Vagina (tissue), 2 donors: ENCODE data around the gene NCOA4. TPM values are rescaled to one million over a fixed set of nuclear protein-coding genes. Genes with fewer than 3 reads are reported as not detected.

Experiments used
- DNase-seq, 2 donors: peaks; one replicate each; pipeline ENCODE4 v3.0.0-alpha.2; 2017; ENCODE audit errors: extremely low spot score in 2 of 2
- H3K27ac ChIP-seq: fragments of 200-600 bp; sonication (generic); one replicate; pipeline ENCODE4 v1.5.1; 2019
- H3K27me3 ChIP-seq: fragments of 200-600 bp; sonication (generic); one replicate; pipeline ENCODE4 v1.5.1; 2019
- H3K36me3 ChIP-seq, 2 donors: fragments of 200-600 bp; sonication (generic); one replicate each; pipeline ENCODE4 v1.5.1; 2017 to 2019
- H3K4me1 ChIP-seq: fragments of 200-600 bp; sonication (generic); one replicate; pipeline ENCODE4 v1.5.1; 2019
- H3K4me3 ChIP-seq, 2 donors: fragments of 200-600 bp; sonication (generic); 1 replicate in 1 of 2; 2 replicates in 1 of 2; pipeline ENCODE4 v1.5.1; 2016 to 2019
- H3K9me3 ChIP-seq: fragments of 200-600 bp; sonication (generic); one replicate; pipeline ENCODE4 v1.5.1; 2019
- POLR2A ChIP-seq, 2 donors: fragments of 450-650 bp; IDR thresholded peaks; one replicate each; pipeline ENCODE4 v1.6.1; 2017; ENCODE audit warnings: antibody characterized with exemption in 2 of 2, mild to moderate bottlenecking in 2 of 2, moderate library complexity in 2 of 2
- POLR2AphosphoS5 ChIP-seq, 2 donors: sonication (generic); formaldehyde crosslinking; IDR thresholded peaks; one replicate each; pipeline ENCODE4 v1.9.0; 2017; ENCODE audit warnings: antibody characterized with exemption in 2 of 2, mild to moderate bottlenecking in 2 of 2, low read depth in 1 of 2; ENCODE audit not compliant: insufficient read depth in 1 of 2
- intact Hi-C: fragments of 100-400 bp; cut with DNase I; formaldehyde crosslinking; loops from one replicate; pipeline ENCODE4 v1.15.1; 2023
- total RNA-seq: library from RNA; depleted of rRNA; stranded (reverse); fragments of >200 nt; gene quantifications from one replicate; pipeline ENCODE4 v1.2.3, GENCODE V29; 2016
- TF ChIP-seq, protein P1 (sequence below), 3 experiments: fragments of 450-650 bp in 2 of 3; fragments of 200-600 bp in 1 of 3; sonication (generic) in 1 of 3; IDR thresholded peaks; one replicate each; pipeline ENCODE4 v1.5.1; 2017 to 2019; ENCODE audit warnings: antibody characterized with exemption in 3 of 3, mild to moderate bottlenecking in 2 of 3, moderate library complexity in 2 of 3

Gene NCOA4
- total RNA-seq, 1 donor from 2014 or later = 110 TPM

DNA sequence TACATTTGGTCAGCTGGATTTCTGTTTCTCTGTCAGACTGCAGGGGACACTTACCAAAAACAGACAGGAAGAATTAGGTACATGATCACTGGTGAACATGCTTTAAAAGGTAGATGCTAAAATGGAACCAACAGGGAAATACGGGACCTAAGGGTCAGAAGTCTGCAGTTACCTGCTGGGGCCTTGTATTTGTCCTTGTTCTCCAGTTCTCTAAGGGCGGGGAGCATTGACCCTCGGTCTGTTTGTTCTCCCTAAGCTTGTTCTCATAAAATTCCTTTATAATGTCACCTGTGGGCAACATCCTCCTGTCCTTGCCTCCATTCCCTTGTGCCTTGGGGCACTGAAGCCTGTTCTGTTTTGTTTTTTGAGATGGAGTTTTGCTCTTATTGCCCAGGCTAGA, 45.4 kb upstream of the NCOA4 start:
- DNase-seq = no peak
- no peak for TF ChIP-seq POLR2A (IDR thresholded peaks at IDR 0.05)
- TF ChIP-seq, protein P1, sequence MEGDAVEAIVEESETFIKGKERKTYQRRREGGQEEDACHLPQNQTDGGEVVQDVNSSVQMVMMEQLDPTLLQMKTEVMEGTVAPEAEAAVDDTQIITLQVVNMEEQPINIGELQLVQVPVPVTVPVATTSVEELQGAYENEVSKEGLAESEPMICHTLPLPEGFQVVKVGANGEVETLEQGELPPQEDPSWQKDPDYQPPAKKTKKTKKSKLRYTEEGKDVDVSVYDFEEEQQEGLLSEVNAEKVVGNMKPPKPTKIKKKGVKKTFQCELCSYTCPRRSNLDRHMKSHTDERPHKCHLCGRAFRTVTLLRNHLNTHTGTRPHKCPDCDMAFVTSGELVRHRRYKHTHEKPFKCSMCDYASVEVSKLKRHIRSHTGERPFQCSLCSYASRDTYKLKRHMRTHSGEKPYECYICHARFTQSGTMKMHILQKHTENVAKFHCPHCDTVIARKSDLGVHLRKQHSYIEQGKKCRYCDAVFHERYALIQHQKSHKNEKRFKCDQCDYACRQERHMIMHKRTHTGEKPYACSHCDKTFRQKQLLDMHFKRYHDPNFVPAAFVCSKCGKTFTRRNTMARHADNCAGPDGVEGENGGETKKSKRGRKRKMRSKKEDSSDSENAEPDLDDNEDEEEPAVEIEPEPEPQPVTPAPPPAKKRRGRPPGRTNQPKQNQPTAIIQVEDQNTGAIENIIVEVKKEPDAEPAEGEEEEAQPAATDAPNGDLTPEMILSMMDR (IDR thresholded peaks at IDR 0.05) = no peak
- TF ChIP-seq POLR2AphosphoS5 (IDR thresholded peaks at IDR 0.05; ENCODE audit: insufficient read depth in 1 of 2, low read depth in 1 of 2) = no peak
- no peaks in the 10 kb centered on the region for H3K4me1 ChIP-seq
- intact Hi-C loops = no loop called here
- H3K9me3 ChIP-seq = no peaks in the 10 kb centered on the region
- H3K27me3 ChIP-seq = no peaks in the 10 kb centered on the region
- H3K27ac ChIP-seq = no peak overlapping the region
- H3K36me3 ChIP-seq = no peaks in the 10 kb centered on the region
- no peak overlapping the region for H3K4me3 ChIP-seq

DNA sequence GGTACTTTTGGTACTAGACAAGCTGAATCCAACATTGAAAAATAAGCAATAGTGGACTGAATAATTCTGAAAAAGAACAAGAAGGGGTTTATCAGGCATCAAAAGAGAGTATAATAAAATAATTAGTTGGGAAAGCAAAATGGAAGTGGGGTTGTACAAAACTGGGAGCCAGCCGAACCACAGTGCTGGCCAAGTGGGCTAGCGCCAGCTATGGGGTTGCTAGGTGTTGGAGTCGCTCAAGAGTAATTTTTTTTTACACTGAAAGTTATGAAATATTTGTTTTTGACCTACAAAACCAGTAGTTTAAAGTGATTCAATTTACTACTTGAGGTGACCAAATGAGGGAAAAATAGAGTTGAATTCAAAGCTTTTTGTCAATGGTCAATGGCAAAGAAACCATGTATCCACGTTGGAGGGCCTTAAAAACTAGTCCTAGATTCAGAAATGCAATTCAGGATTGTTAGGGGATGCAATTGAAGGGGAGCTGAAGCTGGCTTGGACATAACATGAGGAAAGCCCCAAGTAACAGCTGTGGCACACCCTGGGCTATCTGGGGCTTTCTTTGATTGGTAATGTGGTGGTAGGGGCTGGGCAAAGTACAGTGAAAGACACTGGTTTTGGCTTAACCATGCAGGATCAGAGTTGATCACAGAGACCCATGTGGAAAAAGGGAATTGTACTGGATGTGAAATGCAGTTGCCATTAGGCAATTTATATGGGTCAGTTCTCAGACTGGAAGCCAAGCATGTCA, 43.9 kb upstream of the NCOA4 start:
- peak in 1 of 2 donors; percentile 16 for DNase-seq
- Histone ChIP-seq H3K4me3 (no peak overlapping the region), H3K9me3 (no peaks in the 10 kb centered on the region), H3K36me3 (no peaks in the 10 kb centered on the region), H3K4me1 (no peaks in the 10 kb centered on the region), H3K27me3 (no peaks in the 10 kb centered on the region), H3K27ac (no peak overlapping the region)
- intact Hi-C loops = no loop called here
- TF ChIP-seq, protein P1 (IDR thresholded peaks at IDR 0.05) = no peak
- TF ChIP-seq POLR2AphosphoS5 (IDR thresholded peaks at IDR 0.05; ENCODE audit: insufficient read depth in 1 of 2, low read depth in 1 of 2) = no peak
- TF ChIP-seq POLR2A (IDR thresholded peaks at IDR 0.05) = no peak

DNA sequence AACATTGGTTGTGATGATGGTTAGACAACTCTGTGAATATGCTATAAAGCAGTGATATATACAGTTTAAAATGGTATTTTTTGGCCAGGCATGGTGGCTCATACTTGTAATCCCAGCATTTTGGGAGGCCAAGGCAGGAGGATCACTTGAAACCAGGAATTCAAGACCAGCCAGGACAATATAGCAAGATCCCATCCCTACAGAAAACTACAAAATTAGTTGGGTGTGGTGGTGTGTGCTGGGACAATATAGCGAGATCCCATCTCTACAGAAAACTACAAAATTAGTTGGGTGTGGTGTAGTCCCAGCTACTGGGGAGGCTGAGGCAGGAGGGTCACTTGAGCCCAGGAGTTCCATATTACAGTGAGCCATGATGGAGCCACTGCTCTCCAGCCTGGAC, 43.1 kb upstream of the NCOA4 start:
- Histone ChIP-seq H3K27ac (no peak overlapping the region), H3K4me3 (no peak overlapping the region), H3K9me3 (no peaks in the 10 kb centered on the region), H3K27me3 (no peaks in the 10 kb centered on the region), H3K4me1 (no peaks in the 10 kb centered on the region), H3K36me3 (no peaks in the 10 kb centered on the region)
- DNase-seq = peak in 1 of 2 donors; percentile 20
- intact Hi-C loops = no loop called here
- no peak for TF ChIP-seq POLR2AphosphoS5 (IDR thresholded peaks at IDR 0.05; ENCODE audit: insufficient read depth in 1 of 2, low read depth in 1 of 2)
- TF ChIP-seq, protein P1 (IDR thresholded peaks at IDR 0.05) = no peak
- TF ChIP-seq POLR2A (IDR thresholded peaks at IDR 0.05) = no peak

DNA sequence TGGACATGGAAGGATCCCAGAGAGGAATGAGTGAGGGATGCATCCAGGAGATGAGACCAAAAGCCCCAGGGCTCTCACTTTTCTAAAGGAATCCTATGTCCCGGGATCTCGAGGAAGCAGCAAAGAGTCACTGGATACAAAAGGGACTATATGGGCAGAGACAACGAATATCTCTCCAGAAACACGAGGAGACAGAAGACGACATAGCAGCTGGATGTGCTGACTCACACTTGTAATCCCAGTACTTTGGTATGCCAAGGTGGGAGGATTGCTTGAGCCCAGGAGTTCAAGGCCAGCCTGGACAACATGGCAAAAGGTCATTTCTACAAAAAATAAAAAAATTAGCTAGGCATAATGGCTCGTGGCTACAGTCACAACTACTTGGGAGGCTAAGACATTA, 40.3 kb upstream of the NCOA4 start:
- Histone ChIP-seq H3K27me3 (no peaks in the 10 kb centered on the region), H3K9me3 (no peaks in the 10 kb centered on the region), H3K4me1 (no peaks in the 10 kb centered on the region), H3K36me3 (no peaks in the 10 kb centered on the region), H3K4me3 (no peak overlapping the region), H3K27ac (no peak overlapping the region)
- TF ChIP-seq POLR2A (IDR thresholded peaks at IDR 0.05) (no peak), POLR2AphosphoS5 (IDR thresholded peaks at IDR 0.05; ENCODE audit: insufficient read depth in 1 of 2, low read depth in 1 of 2) (no peak)
- TF ChIP-seq, protein P1 (IDR thresholded peaks at IDR 0.05) = no peak
- intact Hi-C loops = no loop called here
- no peak for DNase-seq

DNA sequence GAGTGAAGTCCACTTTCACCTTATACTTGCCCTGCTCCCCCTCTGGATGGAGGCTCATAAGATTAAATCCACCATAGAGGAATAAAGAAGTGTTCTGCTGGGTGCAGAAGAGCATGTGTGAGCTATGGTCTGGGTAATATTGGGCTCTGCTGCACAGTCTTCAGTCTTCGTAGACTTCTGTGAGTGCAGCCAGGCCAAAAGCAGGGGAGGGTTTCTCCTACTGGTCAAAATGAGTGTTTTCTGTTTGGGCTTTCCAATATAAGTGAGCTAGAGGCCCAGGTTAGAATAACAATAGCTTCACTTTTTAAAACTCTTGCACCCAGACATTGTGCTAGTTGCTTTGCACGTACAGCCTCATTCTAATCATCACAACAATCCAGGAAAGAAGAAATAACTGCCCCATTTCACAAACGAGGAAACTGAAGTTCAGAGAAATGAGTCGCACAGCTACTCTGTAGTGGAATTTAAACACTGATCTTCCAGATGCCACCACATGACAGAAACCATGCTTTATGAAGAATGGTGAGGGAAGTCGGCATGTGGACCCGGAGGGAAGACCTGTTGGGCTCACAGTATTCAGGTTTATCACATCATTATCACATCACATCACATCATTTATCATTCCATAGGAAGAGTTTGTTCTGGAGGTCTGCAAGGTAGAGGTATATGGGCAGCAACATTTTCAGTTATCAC, 39.5 kb upstream of the NCOA4 start:
- no peaks in the 10 kb centered on the region for H3K27me3 ChIP-seq
- H3K4me1 ChIP-seq = no peaks in the 10 kb centered on the region
- intact Hi-C loops = no loop called here
- no peaks in the 10 kb centered on the region for H3K9me3 ChIP-seq
- TF ChIP-seq, protein P1 (IDR thresholded peaks at IDR 0.05) = no peak
- no peak for TF ChIP-seq POLR2A (IDR thresholded peaks at IDR 0.05)
- no peak for TF ChIP-seq POLR2AphosphoS5 (IDR thresholded peaks at IDR 0.05; ENCODE audit: insufficient read depth in 1 of 2, low read depth in 1 of 2)
- no peak for DNase-seq
- no peak overlapping the region for H3K4me3 ChIP-seq
- H3K27ac ChIP-seq = no peak overlapping the region
- H3K36me3 ChIP-seq = no peaks in the 10 kb centered on the region
